Gastroesophageal sphincter (tissue), 3 donors: ENCODE measurements around the gene CACNG1.

ENCODE experiments used
- EP300 ChIP-seq: sonication (generic); formaldehyde crosslinking; IDR thresholded peaks from one replicate; pipeline ENCODE4 v1.6.1; 2017; ENCODE audit warnings: antibody characterized with exemption, mild to moderate bottlenecking
- POLR2A ChIP-seq, 2 donors: fragments of 450-650 bp; IDR thresholded peaks; one replicate each; pipeline ENCODE4 v1.6.1; 2017; ENCODE audit warnings: antibody characterized with exemption in 2 of 2, mild to moderate bottlenecking in 2 of 2, moderate library complexity in 1 of 2
- POLR2AphosphoS5 ChIP-seq: sonication (generic); formaldehyde crosslinking; IDR thresholded peaks from one replicate; pipeline ENCODE4 v1.6.1; 2017; ENCODE audit warnings: antibody characterized with exemption
- TF ChIP-seq, protein P1 (sequence below), 4 experiments: fragments of 200-600 bp in 2 of 4; fragments of 450-650 bp in 2 of 4; sonication (generic) in 1 of 4; IDR thresholded peaks; one replicate each; pipeline ENCODE4 v1.5.1; 2017 to 2019; ENCODE audit warnings: antibody characterized with exemption in 4 of 4, mild to moderate bottlenecking in 2 of 4, moderate library complexity in 2 of 4

- TF ChIP-seq, protein P1, sequence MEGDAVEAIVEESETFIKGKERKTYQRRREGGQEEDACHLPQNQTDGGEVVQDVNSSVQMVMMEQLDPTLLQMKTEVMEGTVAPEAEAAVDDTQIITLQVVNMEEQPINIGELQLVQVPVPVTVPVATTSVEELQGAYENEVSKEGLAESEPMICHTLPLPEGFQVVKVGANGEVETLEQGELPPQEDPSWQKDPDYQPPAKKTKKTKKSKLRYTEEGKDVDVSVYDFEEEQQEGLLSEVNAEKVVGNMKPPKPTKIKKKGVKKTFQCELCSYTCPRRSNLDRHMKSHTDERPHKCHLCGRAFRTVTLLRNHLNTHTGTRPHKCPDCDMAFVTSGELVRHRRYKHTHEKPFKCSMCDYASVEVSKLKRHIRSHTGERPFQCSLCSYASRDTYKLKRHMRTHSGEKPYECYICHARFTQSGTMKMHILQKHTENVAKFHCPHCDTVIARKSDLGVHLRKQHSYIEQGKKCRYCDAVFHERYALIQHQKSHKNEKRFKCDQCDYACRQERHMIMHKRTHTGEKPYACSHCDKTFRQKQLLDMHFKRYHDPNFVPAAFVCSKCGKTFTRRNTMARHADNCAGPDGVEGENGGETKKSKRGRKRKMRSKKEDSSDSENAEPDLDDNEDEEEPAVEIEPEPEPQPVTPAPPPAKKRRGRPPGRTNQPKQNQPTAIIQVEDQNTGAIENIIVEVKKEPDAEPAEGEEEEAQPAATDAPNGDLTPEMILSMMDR (IDR thresholded peaks at IDR 0.05) = no peak
- TF ChIP-seq POLR2A (IDR thresholded peaks at IDR 0.05) (no peak), EP300 (no peak), POLR2AphosphoS5 (no peak)
Measured at GRCh38 chr17:67054011-67054591, 9.7 kb downstream of the CACNG1 start.
